RWPE2 (cell line): Measurements from ENCODE around the gene RBMS3.

Experiments used
- ATAC-seq: fragments of 200-7000 bp; cut with Tn5 transposase; 3 replicates; pipeline ENCODE4 v1.9.1; 2021; ENCODE audit warnings: low read depth
- DNase-seq: peaks from one replicate; pipeline ENCODE4 v3.0.0-alpha.2; 2020; ENCODE audit warnings: low spot score
- H3K27ac ChIP-seq: fragments of 450-650 bp; 2 replicates; pipeline ENCODE4 v1.5.1; 2017; ENCODE audit warnings: mild to moderate bottlenecking; ENCODE audit not compliant: poor library complexity, severe bottlenecking
- H3K27me3 ChIP-seq: fragments of 250-450 bp; sonication (Bioruptor Pico); 2 replicates; pipeline ENCODE4 v1.5.1; 2021; ENCODE audit warnings: mild to moderate bottlenecking, moderate library complexity; ENCODE audit not compliant: insufficient read depth, poor library complexity, severe bottlenecking
- H3K36me3 ChIP-seq: fragments of 250-450 bp; sonication (Bioruptor Pico); 2 replicates; pipeline ENCODE4 v1.5.1; 2020; ENCODE audit warnings: low read depth, mild to moderate bottlenecking, moderate library complexity
- H3K4me1 ChIP-seq: fragments of 250-450 bp; sonication (Bioruptor Pico); 2 replicates; pipeline ENCODE4 v1.5.1; 2021; ENCODE audit warnings: mild to moderate bottlenecking, moderate library complexity; ENCODE audit not compliant: insufficient read depth, poor library complexity, severe bottlenecking
- H3K4me3 ChIP-seq: fragments of 250-450 bp; sonication (Bioruptor Pico); 2 replicates; pipeline ENCODE4 v1.5.1; 2021; ENCODE audit warnings: mild to moderate bottlenecking, moderate library complexity; ENCODE audit not compliant: severe bottlenecking
- H3K9me3 ChIP-seq: fragments of 250-450 bp; sonication (Bioruptor Pico); 2 replicates; pipeline ENCODE4 v1.5.1; 2021; ENCODE audit warnings: mild to moderate bottlenecking, moderate library complexity; ENCODE audit not compliant: severe bottlenecking
- TF ChIP-seq, protein P1 (sequence below): fragments of 450-650 bp; IDR thresholded peaks from one replicate; pipeline ENCODE4 v1.5.1; 2017; ENCODE audit warnings: mild to moderate bottlenecking, moderate library complexity; ENCODE audit not compliant: poor library complexity, severe bottlenecking

The RBMS3 gene

DNA sequence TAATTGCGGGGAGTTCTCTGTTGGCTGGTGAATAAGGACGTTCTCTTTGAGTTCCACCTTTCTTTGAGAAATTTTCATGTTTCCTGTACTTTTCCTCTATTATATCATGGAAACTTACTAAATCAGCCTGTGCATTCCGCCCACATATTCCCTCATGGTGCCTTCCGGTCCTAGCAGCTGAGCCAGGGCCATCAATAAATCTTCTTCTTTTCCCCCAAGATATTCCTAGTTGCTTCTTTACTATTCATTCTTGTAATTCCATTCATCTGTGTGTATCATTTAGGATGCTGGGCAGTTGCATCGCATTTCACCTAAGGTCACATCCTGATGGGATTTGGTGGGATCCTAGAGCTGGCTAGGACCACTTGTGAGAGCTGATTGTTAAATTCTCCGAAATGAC lies 139.2 kb downstream of the RBMS3 start:
- TF ChIP-seq, protein P1, sequence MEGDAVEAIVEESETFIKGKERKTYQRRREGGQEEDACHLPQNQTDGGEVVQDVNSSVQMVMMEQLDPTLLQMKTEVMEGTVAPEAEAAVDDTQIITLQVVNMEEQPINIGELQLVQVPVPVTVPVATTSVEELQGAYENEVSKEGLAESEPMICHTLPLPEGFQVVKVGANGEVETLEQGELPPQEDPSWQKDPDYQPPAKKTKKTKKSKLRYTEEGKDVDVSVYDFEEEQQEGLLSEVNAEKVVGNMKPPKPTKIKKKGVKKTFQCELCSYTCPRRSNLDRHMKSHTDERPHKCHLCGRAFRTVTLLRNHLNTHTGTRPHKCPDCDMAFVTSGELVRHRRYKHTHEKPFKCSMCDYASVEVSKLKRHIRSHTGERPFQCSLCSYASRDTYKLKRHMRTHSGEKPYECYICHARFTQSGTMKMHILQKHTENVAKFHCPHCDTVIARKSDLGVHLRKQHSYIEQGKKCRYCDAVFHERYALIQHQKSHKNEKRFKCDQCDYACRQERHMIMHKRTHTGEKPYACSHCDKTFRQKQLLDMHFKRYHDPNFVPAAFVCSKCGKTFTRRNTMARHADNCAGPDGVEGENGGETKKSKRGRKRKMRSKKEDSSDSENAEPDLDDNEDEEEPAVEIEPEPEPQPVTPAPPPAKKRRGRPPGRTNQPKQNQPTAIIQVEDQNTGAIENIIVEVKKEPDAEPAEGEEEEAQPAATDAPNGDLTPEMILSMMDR = no peak
- H3K4me3 ChIP-seq = no peak overlapping the region
- no peak overlapping the region for H3K27ac ChIP-seq

DNA sequence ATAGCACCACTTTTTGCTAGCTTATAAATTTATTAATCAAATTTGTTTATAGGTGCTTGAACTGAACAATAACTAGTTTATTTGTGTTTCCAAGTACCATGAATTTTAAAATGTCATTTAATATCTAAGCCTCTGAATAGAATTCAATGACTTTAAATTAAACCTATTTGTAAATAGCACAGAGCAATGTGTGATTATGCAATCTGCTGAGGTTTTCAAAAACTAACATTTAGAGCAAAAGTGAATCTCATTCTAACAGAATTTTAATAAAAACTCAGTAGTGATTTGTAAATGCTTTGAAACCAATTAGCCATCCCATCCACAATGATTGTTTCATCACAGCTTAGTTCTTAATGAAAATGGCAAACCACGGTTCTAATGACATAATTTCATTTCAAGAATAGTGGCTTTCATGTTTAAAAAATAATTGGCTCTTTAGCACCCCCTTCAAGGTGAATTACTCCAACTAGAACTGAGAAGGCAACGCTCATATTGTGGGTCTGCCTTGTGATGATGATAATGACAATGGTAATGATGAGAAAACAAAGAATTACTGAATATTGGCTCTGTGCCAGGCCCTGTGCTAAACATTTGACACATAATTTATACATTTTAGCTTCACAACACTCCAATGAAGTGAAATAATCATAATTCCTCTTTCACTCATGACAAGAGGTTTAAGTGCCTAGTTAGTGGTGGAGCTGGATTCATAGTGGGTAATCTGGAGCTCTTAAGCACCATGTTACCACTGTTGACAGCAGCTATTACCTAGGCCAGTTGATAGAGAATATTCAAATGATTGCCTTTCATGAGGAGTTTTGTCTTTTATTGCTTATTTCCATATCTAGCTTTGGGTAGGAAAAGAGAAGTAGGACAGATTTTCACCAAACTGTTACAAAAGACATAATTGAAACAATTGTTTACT lies 145.7 kb downstream of the RBMS3 start:
- TF ChIP-seq, protein P1 = no peak
- Histone ChIP-seq H3K4me1 (peaks cover 4% of the 10 kb centered on the region), H3K27me3 (no peaks in the 10 kb centered on the region), H3K27ac (no peak overlapping the region), H3K4me3 (no peak overlapping the region), H3K36me3 (no peaks in the 10 kb centered on the region), H3K9me3 (peaks cover 2% of the 10 kb centered on the region)
- DNase-seq = no peak
- ATAC-seq = no peak

More for the DNA sequence above, 139.2 kb downstream of the RBMS3 start:
- H3K27me3 ChIP-seq = no peaks in the 10 kb centered on the region
- H3K9me3 ChIP-seq = no peaks in the 10 kb centered on the region
- no peak for DNase-seq
- no peaks in the 10 kb centered on the region for H3K4me1 ChIP-seq
- no peak for ATAC-seq
- H3K36me3 ChIP-seq = 0 out of 2 replicates have a peak, but pooled peaks cover 3% of the 10 kb centered on the region

DNA sequence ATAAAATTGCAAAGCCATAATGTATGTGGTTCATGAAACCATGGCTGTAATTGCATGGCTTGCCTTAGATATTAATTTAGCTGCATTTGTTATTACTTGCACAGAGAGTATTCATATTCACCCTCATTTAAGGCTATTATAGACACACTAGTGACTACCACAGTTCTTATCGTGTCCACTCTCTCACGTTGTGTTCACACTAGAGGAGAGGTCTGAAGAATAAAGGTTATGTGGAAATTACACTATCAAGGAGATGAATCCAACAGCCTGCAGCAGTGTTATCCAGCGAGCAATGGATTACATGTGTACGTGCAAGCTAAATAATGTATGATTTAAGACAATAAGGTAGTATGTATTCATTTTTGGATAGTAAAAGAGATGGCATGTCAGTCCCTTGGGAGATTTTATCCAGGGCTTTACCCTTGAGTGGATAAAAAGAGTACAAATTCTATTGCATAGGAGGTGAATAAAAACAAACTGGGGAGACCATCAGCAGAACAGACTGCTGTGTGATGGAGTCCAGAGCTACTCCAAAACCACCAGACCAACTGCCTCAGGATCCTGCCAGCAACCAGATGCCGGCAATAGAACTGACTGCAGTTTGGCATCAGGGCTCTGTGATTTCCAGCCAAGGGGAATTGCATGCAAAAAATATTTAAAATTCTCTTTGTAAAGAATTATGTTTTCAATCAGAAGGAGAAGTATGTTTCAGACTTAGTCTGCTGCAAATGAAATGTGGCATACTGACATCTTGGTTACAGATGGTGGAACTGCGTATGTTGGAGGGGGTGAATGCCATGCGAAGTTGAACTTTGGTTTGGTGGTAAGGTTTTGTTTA lies 146.6 kb downstream of the RBMS3 start:
- TF ChIP-seq, protein P1 = no peak
- peaks cover 2% of the 10 kb centered on the region for H3K9me3 ChIP-seq
- no peak overlapping the region for H3K27ac ChIP-seq
- H3K27me3 ChIP-seq = no peaks in the 10 kb centered on the region
- no peak overlapping the region for H3K4me3 ChIP-seq
- no peak for ATAC-seq
- DNase-seq = no peak
- no peaks in the 10 kb centered on the region for H3K36me3 ChIP-seq
- peaks cover 4% of the 10 kb centered on the region for H3K4me1 ChIP-seq

DNA sequence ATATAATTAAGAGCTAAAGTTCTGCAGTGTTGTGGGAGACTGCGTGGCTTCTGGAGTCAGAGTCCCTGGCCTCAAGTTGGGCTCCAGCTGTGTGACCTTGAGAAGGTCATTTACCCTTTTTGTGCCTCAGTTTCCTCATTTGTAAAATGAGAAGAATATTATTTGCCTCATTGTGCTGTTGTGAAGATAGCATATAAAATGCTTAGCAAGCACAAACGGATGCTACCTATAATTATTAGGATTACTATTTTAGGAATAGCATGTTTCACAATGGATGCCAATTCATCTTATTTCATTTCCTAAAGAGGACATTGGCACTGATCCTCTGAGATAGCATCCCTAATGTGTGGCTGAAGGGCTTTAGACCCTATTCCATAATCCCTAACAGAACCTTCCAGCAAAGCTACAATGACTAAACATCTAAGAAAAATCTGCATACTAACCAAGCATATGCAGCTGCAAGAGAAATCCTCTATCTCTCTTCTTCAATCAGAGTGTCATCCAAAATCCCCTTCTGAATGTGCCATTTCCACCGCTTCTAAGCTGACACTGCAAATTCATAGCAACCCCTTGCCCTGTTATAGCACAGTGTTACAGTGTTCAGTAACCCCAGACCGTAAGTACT lies 148.3 kb downstream of the RBMS3 start:
- no peak overlapping the region for H3K27ac ChIP-seq
- H3K9me3 ChIP-seq = peaks cover 2% of the 10 kb centered on the region
- H3K36me3 ChIP-seq = no peaks in the 10 kb centered on the region
- ATAC-seq (no peak), DNase-seq (no peak)
- no peaks in the 10 kb centered on the region for H3K27me3 ChIP-seq
- no peak overlapping the region for H3K4me3 ChIP-seq
- H3K4me1 ChIP-seq = peaks cover 4% of the 10 kb centered on the region
- TF ChIP-seq, protein P1 = no peak
